ENCODE results near the gene CTSD. TPM values are rescaled to one million over a fixed set of nuclear protein-coding genes. Genes with fewer than 3 reads are reported as not detected.

CTSD gene
- total RNA-seq, 1 experiment from 2014 or later = 158 TPM

GRCh38 chr11:1719781-1720180, 43.9 kb downstream of the CTSD start:
- Histone ChIP-seq H4K8ac (replicated peaks; ENCODE audit: insufficient read length, low read depth, low read length) (no peak overlapping the region), H4K20me1 (ENCODE audit: control insufficient read depth, insufficient read depth, insufficient read length) (no peaks in the 10 kb centered on the region), H2AK5ac (ENCODE audit: insufficient read length, low read length) (no peak overlapping the region), H3K79me1 (ENCODE audit: insufficient read depth, low read depth, low read length, poor library complexity, severe bottlenecking) (no peaks in the 10 kb centered on the region), H2BK5ac (ENCODE audit: insufficient read length, low read length) (no peak overlapping the region), H3K4ac (ENCODE audit: low read depth, low read length) (no peak overlapping the region), H2BK120ac (ENCODE audit: low read depth, low read length, poor library complexity, severe bottlenecking) (no peak overlapping the region), H3K4me1 (ENCODE audit: insufficient read depth, low read length) (no peaks in the 10 kb centered on the region), H3K79me2 (ENCODE audit: insufficient read depth, low read length) (no peaks in the 10 kb centered on the region), H3K23me2 (ENCODE audit: insufficient read length, low read depth, low read length, poor library complexity, severe bottlenecking) (no peaks in the 10 kb centered on the region), H4K5ac (ENCODE audit: insufficient read length, low read depth, low read length) (no peak overlapping the region), H2AFZ (ENCODE audit: low read length) (no peak overlapping the region), H2BK20ac (ENCODE audit: low read depth, low read length, poor library complexity, severe bottlenecking) (no peak overlapping the region), H3K9ac (ENCODE audit: extremely low read depth, insufficient read length, low read length) (no peak overlapping the region), H3K27me3 (ENCODE audit: insufficient read depth, low read length) (no peaks in the 10 kb centered on the region; the same call in 1 of the 2 replicates), H2BK12ac (ENCODE audit: insufficient read length, low read depth, low read length) (no peak overlapping the region), H3T11ph (ENCODE audit: low read length) (no peak overlapping the region), H2BK15ac (ENCODE audit: low read depth, low read length) (no peak overlapping the region), H3K56ac (ENCODE audit: insufficient read length, low read depth, low read length) (no peak overlapping the region), H3K18ac (ENCODE audit: insufficient read length, low read depth, low read length) (no peak overlapping the region), H3K14ac (ENCODE audit: insufficient read depth, low read length) (no peak overlapping the region), H3K9me3 (ENCODE audit: control insufficient read depth, low read depth, low read length) (no peaks in the 10 kb centered on the region), H3K4me2 (ENCODE audit: insufficient read depth, insufficient read length, low read length) (no peak overlapping the region), H3K27ac (ENCODE audit: insufficient read length, low read depth, low read length) (no peak overlapping the region), H3K23ac (ENCODE audit: insufficient read length, low read depth, low read length) (no peak overlapping the region), H4K91ac (ENCODE audit: insufficient read length, low read depth, low read length) (no peak overlapping the region)
- peaks cover 3 to 5% of the 10 kb centered on the region in 2 experiments; a peak in 2 of 5 replicates for H3K9me3 Mint-ChIP-seq
- WGBS (ENCODE audit: extremely low coverage, insufficient read length, low lambda C conversion rate) = no CpG with 5 or more reads among the region's 8 CpGs
- DNase-seq = no peak
- no peaks in the 10 kb centered on the region for H3K4me1 Mint-ChIP-seq
- no peak overlapping the region for H3K27ac Mint-ChIP-seq
- no peaks in the 10 kb centered on the region; a peak in 1 of 7 replicates for H3K36me3 Mint-ChIP-seq (ENCODE audit: insufficient read depth in 1 of 3, low read depth in 3 of 3)
- TF ChIP-seq CTCF (conservative IDR thresholded peaks at IDR 0.05) = no peak
- H3K4me3 Mint-ChIP-seq = no peak overlapping the region
- peaks cover 37% of the 10 kb centered on the region for H3K27me3 Mint-ChIP-seq (ENCODE audit: low read depth)
